OCI-LY7 (cell line): ENCODE measurements around the gene SRGAP3. TPM values are rescaled to one million over a fixed set of nuclear protein-coding genes. Genes with fewer than 3 reads are reported as not detected.

Experiments
- BruUV-seq: library from RNA; stranded (reverse); fragments of 400-500 nt; replicated peaks from 2 replicates; lab custom pipeline; 2021; lab: Mats Ljungman, UMichigan
- CTCF ChIA-PET: fragments of 300-600 bp; sonication (Branson Sonifier 250); formaldehyde crosslinking; loops from one replicate; lab custom pipeline; 2022; ENCODE audit warnings: antibody characterized with exemption; ENCODE audit not compliant: unreplicated experiment; lab: Charles Lee
- POLR2A ChIA-PET: fragments of 300-600 bp; sonication (Branson Sonifier 250); formaldehyde crosslinking; loops from one replicate; lab custom pipeline; 2022; ENCODE audit warnings: antibody characterized with exemption; lab: Charles Lee
- DNase-seq: peaks from one replicate; pipeline ENCODE4 v3.0.0-alpha.2; 2015; ENCODE audit warnings: low spot score
- H2AFZ ChIP-seq: fragments of 200-600 bp; sonication (generic), shearing (Covaris generic); 2 replicates; pipeline ENCODE4 v1.6.1; 2014; ENCODE audit warnings: mild to moderate bottlenecking, antibody characterized with exemption, low read length, moderate library complexity
- H3K27ac ChIP-seq: fragments of 200-600 bp; sonication (generic); 2 replicates; pipeline ENCODE4 v1.5.1; 2014; ENCODE audit warnings: mixed run types, low read depth, mild to moderate bottlenecking, moderate library complexity, low read length, inconsistent platforms; ENCODE audit not compliant: poor library complexity, severe bottlenecking
- H3K36me3 ChIP-seq: fragments of 200-600 bp; sonication (generic); 2 replicates; pipeline ENCODE4 v1.6.1; 2014; ENCODE audit warnings: mild to moderate bottlenecking, antibody characterized with exemption, low read length, moderate library complexity, mixed read lengths; ENCODE audit not compliant: insufficient read depth
- H3K4me1 ChIP-seq: fragments of 200-600 bp; sonication (generic); 2 replicates; pipeline ENCODE4 v1.5.1; 2014; ENCODE audit warnings: mild to moderate bottlenecking, low read length; ENCODE audit not compliant: insufficient read depth, poor library complexity, severe bottlenecking
- H3K4me2 ChIP-seq: fragments of 200-600 bp; sonication (generic); 2 replicates; pipeline ENCODE4 v1.6.1; 2014; ENCODE audit warnings: mild to moderate bottlenecking, low read length
- H3K4me3 ChIP-seq: fragments of 200-600 bp; sonication (generic); 2 replicates; pipeline ENCODE4 v1.5.1; 2014; ENCODE audit warnings: mild to moderate bottlenecking, low read depth, low read length; ENCODE audit not compliant: poor library complexity, severe bottlenecking
- H3K79me2 ChIP-seq: fragments of 200-600 bp; sonication (generic); 2 replicates; pipeline ENCODE4 v1.6.1; 2016; ENCODE audit warnings: low read depth, mild to moderate bottlenecking, low read length, moderate library complexity, mixed read lengths; ENCODE audit not compliant: insufficient read depth
- H3K9me2 ChIP-seq: fragments of 200-600 bp; sonication (generic); 2 replicates; pipeline ENCODE4 v1.6.1; 2016; ENCODE audit warnings: mild to moderate bottlenecking, low read length, mixed read lengths; ENCODE audit not compliant: insufficient read depth
- H3K9me3 ChIP-seq: fragments of 200-600 bp; sonication (generic); 2 replicates; pipeline ENCODE4 v1.6.1; 2014; ENCODE audit warnings: mild to moderate bottlenecking, mixed run types, low read length, mixed read lengths
- H4K20me1 ChIP-seq: fragments of 200-600 bp; sonication (generic); 2 replicates; pipeline ENCODE4 v1.6.1; 2014; ENCODE audit warnings: mild to moderate bottlenecking, antibody characterized with exemption, low read length, moderate library complexity, mixed read lengths; ENCODE audit not compliant: insufficient read depth
- EZH2phosphoT487 ChIP-seq: fragments of 200-600 bp; sonication (generic); IDR thresholded peaks from 2 replicates; pipeline ENCODE4 v1.6.1; 2018; ENCODE audit warnings: low read depth, borderline replicate concordance, mild to moderate bottlenecking, mixed run types, antibody characterized with exemption, low read length, moderate library complexity, mixed read lengths
- intact Hi-C: fragments of 100-400 bp; cut with micrococcal nuclease; formaldehyde crosslinking; loops from one replicate; pipeline ENCODE4 v1.10.0; 2022; ENCODE audit not compliant: unreplicated experiment
- total RNA-seq, 2 experiments: library from RNA; depleted of rRNA in 1 of 2; stranded (reverse); fragments of >200 nt in 1 of 2; shearing (Covaris generic) in 1 of 2; gene quantifications; 2 replicates each; pipeline ENCODE4 v1.2.3, GENCODE V29; 2014 to 2022
- TF ChIP-seq, protein P1 (sequence below): fragments of 200-600 bp; sonication (generic); conservative IDR thresholded peaks from 2 replicates; pipeline ENCODE4 v1.5.1; 2014; ENCODE audit warnings: mild to moderate bottlenecking, antibody characterized with exemption, low read length, moderate library complexity, mixed read lengths

The SRGAP3 gene
- total RNA-seq, 2 experiments from 2014 or later: 1.5 to 1.7 TPM

- peak overlapping the region; percentile 53 for H3K27ac ChIP-seq
- H3K36me3 ChIP-seq: peaks cover 88% of the 10 kb centered on the region
- peaks cover 30% of the 10 kb centered on the region; the same call in 1 of the 2 replicates for H4K20me1 ChIP-seq
- TF ChIP-seq, protein P1, sequence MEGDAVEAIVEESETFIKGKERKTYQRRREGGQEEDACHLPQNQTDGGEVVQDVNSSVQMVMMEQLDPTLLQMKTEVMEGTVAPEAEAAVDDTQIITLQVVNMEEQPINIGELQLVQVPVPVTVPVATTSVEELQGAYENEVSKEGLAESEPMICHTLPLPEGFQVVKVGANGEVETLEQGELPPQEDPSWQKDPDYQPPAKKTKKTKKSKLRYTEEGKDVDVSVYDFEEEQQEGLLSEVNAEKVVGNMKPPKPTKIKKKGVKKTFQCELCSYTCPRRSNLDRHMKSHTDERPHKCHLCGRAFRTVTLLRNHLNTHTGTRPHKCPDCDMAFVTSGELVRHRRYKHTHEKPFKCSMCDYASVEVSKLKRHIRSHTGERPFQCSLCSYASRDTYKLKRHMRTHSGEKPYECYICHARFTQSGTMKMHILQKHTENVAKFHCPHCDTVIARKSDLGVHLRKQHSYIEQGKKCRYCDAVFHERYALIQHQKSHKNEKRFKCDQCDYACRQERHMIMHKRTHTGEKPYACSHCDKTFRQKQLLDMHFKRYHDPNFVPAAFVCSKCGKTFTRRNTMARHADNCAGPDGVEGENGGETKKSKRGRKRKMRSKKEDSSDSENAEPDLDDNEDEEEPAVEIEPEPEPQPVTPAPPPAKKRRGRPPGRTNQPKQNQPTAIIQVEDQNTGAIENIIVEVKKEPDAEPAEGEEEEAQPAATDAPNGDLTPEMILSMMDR: no peak
- no peak for TF ChIP-seq EZH2phosphoT487
- POLR2A ChIA-PET: interaction anchor here (0.5 to 0.6 kb wide), 2 partner anchors 9 to 274 kb away, joined by 3 to 5 read pairs; no protein-coding TSS in a partner anchor
- peaks cover 29% of the 10 kb centered on the region for H3K4me1 ChIP-seq
- no peaks in the 10 kb centered on the region for H3K9me3 ChIP-seq
- peak overlapping the region; percentile 53 for H3K4me2 ChIP-seq
- CTCF ChIA-PET: interaction anchor here (0.6 kb wide), 1 partner anchor 82 kb away, joined by 3 read pairs; no protein-coding TSS in a partner anchor
- no TSS peak for BruUV-seq
- H3K79me2 ChIP-seq: peaks cover 96% of the 10 kb centered on the region
- no peak overlapping the region for H3K4me3 ChIP-seq
- intact Hi-C loops: no loop called here
- H2AFZ ChIP-seq: no peak overlapping the region
- H3K9me2 ChIP-seq: no peaks in the 10 kb centered on the region
- DNase-seq: peak; percentile 71
These were observed 294.3 kb downstream of the SRGAP3 start for GRCh38 chr3:8954938-8955763.

- TF ChIP-seq, protein P1: no peak
- no peak for TF ChIP-seq EZH2phosphoT487
- no peak overlapping the region for H3K27ac ChIP-seq
- ChIA-PET CTCF (no interaction called here), POLR2A (interaction anchor here (0.6 to 1.2 kb wide), 3 partner anchors 17 to 227 kb away, joined by 3 to 4 read pairs (median 3); no protein-coding TSS in a partner anchor)
- peaks cover 19% of the 10 kb centered on the region for H3K4me1 ChIP-seq
- H3K4me3 ChIP-seq: no peak overlapping the region
- H3K79me2 ChIP-seq: peaks cover 92% of the 10 kb centered on the region
- no peak overlapping the region for H2AFZ ChIP-seq
- BruUV-seq: no TSS peak
- peaks cover 88% of the 10 kb centered on the region for H3K36me3 ChIP-seq
- H3K4me2 ChIP-seq: no peak overlapping the region
- no peaks in the 10 kb centered on the region for H3K9me3 ChIP-seq
- no peak for DNase-seq
- H4K20me1 ChIP-seq: peaks cover 25% of the 10 kb centered on the region; the same call in 1 of the 2 replicates
- intact Hi-C loops: no loop called here
- H3K9me2 ChIP-seq: no peaks in the 10 kb centered on the region
These were observed 296.1 kb downstream of the SRGAP3 start for GRCh38 chr3:8953313-8953712.

GRCh38 chr3:8952130-8952529 is 297.3 kb downstream of the SRGAP3 start:
- Histone ChIP-seq H2AFZ (no peak overlapping the region), H3K9me2 (no peaks in the 10 kb centered on the region), H3K79me2 (peaks cover 82% of the 10 kb centered on the region), H3K36me3 (peaks cover 88% of the 10 kb centered on the region), H3K27ac (no peak overlapping the region), H3K4me2 (no peak overlapping the region), H4K20me1 (peaks cover 23% of the 10 kb centered on the region; the same call in 1 of the 2 replicates), H3K9me3 (no peaks in the 10 kb centered on the region), H3K4me3 (no peak overlapping the region), H3K4me1 (peaks cover 19% of the 10 kb centered on the region)
- CTCF ChIA-PET: no interaction called here
- BruUV-seq: no TSS peak
- intact Hi-C loops: no loop called here
- TF ChIP-seq, protein P1: no peak
- no peak for TF ChIP-seq EZH2phosphoT487
- POLR2A ChIA-PET: no interaction called here
- no peak for DNase-seq
